ENCODE data around the gene RPTOR. TPM values are rescaled to one million over a fixed set of nuclear protein-coding genes. Genes with fewer than 3 reads are reported as not detected.

RPTOR gene
- total RNA-seq, 4 donors from 2014 or later = 34.1 to 65.8 (median 43.6) TPM

DNA sequence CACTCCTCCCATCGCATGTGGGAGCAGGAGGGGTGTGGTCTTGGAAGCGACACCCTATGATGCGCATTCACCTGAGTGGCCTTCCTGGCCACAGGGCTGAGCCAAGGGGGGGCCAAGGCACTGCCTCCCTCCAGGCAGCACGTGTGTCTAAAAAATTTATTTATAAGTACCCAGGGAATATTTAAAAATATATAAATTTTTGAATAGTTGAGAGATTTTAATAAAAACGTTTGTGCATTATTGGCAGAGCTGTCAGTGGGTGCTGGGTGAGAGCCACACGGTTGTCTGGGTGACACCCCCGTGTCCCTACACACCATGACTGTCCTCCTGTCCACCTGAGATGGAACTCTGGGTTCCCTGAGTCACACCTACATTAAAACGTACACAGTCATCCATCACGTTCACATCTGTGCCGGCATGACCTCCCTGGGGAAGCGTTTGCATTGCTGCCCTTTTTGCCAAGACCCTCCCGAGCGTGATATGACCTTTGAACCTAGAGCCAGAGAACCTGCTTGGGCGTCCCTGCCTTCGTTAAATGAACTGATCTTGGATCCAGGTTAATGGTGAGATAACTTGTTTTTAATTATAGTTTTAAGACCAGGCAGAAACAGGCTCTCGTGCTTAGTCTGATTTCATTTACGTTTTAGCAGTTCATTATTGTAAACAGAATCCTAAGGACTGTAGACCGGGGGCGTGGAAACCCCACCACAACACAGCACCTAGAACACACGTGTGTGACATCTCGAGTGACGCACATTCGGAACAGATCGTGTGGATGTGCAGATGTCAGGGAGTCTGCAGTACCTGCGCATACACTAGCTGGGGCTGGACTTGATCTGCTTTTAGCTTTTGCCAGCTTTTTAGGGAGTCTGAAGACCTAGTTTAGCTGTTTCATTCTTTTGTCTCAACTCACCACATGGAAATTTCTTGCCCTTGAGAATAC lies 254.2 kb downstream of the RPTOR start:
- WGBS = 88% methylated on average over 25 of the region's 25 CpGs
- H3K4me1 ChIP-seq = peaks cover 5 to 28% (median 21%) of the 10 kb centered on the region in 4 donors
- no peaks in the 10 kb centered on the region for H3K9me3 ChIP-seq
- peaks cover 0 to 6% (median 4%) of the 10 kb centered on the region in 4 donors for H3K36me3 ChIP-seq
- no peaks in the 10 kb centered on the region for H3K27me3 ChIP-seq
- H3K27ac ChIP-seq (replicated peaks in 1 of 4) = no peak overlapping the region
- no peak for DNase-seq (ENCODE audit: extremely low spot score)
- intact Hi-C loops (cut with DNase I) = no loop called here
- no peak for TF ChIP-seq EP300 (IDR thresholded peaks at IDR 0.05)
- TF ChIP-seq POLR2A (IDR thresholded peaks at IDR 0.05; ENCODE audit: low read depth) = no peak
- TF ChIP-seq, protein P1, sequence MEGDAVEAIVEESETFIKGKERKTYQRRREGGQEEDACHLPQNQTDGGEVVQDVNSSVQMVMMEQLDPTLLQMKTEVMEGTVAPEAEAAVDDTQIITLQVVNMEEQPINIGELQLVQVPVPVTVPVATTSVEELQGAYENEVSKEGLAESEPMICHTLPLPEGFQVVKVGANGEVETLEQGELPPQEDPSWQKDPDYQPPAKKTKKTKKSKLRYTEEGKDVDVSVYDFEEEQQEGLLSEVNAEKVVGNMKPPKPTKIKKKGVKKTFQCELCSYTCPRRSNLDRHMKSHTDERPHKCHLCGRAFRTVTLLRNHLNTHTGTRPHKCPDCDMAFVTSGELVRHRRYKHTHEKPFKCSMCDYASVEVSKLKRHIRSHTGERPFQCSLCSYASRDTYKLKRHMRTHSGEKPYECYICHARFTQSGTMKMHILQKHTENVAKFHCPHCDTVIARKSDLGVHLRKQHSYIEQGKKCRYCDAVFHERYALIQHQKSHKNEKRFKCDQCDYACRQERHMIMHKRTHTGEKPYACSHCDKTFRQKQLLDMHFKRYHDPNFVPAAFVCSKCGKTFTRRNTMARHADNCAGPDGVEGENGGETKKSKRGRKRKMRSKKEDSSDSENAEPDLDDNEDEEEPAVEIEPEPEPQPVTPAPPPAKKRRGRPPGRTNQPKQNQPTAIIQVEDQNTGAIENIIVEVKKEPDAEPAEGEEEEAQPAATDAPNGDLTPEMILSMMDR (IDR thresholded peaks at IDR 0.05) = no peak
- no peak for TF ChIP-seq POLR2AphosphoS5 (IDR thresholded peaks at IDR 0.05)
- no peak overlapping the region for H3K4me3 ChIP-seq

- WGBS = 93% methylated on average over 28 of the region's 40 CpGs
- intact Hi-C loops (cut with DNase I) = no loop called here
- Histone ChIP-seq H3K27ac (replicated peaks in 1 of 4) (no peak overlapping the region), H3K9me3 (no peaks in the 10 kb centered on the region), H3K4me1 (peaks cover 5 to 19% (median 13%) of the 10 kb centered on the region in 4 donors), H3K27me3 (no peaks in the 10 kb centered on the region), H3K4me3 (no peak overlapping the region), H3K36me3 (peaks cover 0 to 6% (median 2%) of the 10 kb centered on the region in 4 donors)
- no peak for TF ChIP-seq POLR2A (IDR thresholded peaks at IDR 0.05; ENCODE audit: low read depth)
- no peak for TF ChIP-seq EP300 (IDR thresholded peaks at IDR 0.05)
- TF ChIP-seq POLR2AphosphoS5 (IDR thresholded peaks at IDR 0.05) = no peak
- TF ChIP-seq, protein P1 (IDR thresholded peaks at IDR 0.05) = no peak
- no peak for DNase-seq (ENCODE audit: extremely low spot score)
Measured at GRCh38 chr17:80799538-80800480, 255.2 kb downstream of the RPTOR start.

DNA sequence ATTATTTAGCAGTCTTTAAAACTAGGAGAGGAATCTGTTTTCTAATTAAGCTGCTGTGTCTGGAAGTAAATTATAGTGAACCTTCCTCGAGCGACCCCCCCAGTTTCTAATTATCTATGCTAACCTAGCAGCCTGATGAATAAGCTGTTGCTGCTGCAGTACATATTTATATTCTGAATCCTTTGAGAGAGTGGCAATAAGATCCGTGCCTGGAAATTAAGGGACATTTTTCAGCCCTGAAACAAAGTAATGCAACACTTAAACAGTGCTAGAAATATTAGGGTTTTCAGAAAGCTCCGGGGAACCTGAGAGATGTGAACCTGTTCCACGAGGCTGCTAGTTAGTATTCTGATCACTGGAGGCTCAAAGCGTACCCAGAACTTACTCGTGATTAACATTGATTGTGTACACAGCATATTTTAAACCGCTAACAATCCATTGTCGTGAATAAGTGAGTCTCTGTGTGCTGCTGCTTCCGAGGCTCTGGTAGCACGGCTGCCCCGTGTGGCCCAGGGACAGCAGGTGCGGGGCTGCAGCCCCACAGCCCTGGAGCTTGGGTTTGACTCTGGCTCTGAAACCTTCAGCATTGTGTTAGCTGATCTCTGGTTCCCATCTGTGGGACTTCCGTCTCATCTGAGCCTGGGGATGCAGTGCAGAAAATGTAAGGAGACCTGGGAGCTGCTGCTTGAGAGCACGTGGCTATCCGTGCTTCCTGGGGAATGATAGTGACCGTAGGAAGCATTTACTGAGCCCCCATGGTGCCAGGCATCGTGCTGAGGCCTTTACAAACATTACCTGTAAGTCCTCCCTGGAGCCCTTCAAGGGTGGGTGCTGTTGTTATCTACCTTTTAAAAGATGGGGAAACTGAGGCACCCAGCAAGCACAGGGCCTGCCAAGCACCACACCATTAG lies 256.1 kb downstream of the RPTOR start:
- H3K4me3 ChIP-seq = no peak overlapping the region
- intact Hi-C loops (cut with DNase I) = no loop called here
- H3K27me3 ChIP-seq = no peaks in the 10 kb centered on the region
- peaks cover 0 to 6% (median 2%) of the 10 kb centered on the region in 4 donors for H3K36me3 ChIP-seq
- no peak for TF ChIP-seq POLR2A (IDR thresholded peaks at IDR 0.05; ENCODE audit: low read depth)
- TF ChIP-seq, protein P1 (IDR thresholded peaks at IDR 0.05) = no peak
- no peak for TF ChIP-seq EP300 (IDR thresholded peaks at IDR 0.05)
- no peak for TF ChIP-seq POLR2AphosphoS5 (IDR thresholded peaks at IDR 0.05)
- no peaks in the 10 kb centered on the region for H3K9me3 ChIP-seq
- H3K4me1 ChIP-seq = peaks cover 5 to 9% (median 7%) of the 10 kb centered on the region in 4 donors
- H3K27ac ChIP-seq (replicated peaks in 1 of 4) = no peak overlapping the region
- WGBS = 91% methylated on average over 16 of the region's 18 CpGs
- no peak for DNase-seq (ENCODE audit: extremely low spot score)

All from esophagus muscularis mucosa (tissue), 4 donors.